ENCODE data around the gene PTPRN.
"Not testable (repeated sequence)": the region's sequence is repeated elsewhere in the genome, so short reads cannot be mapped to it uniquely, and the experiment has no call there.

Gene PTPRN

GRCh38 chr2:219289537-219290361 lies 19.5 kb downstream of the PTPRN start:
- in situ Hi-C loops (cut with MboI; ENCODE audit: low sequenced_read_pairs) = loop anchor here (10.0 kb wide), 1 partner anchor 115 kb away; the partner anchor contains the start of genes CNPPD1, RETREG2 and SLC23A3

- in situ Hi-C loops (cut with MboI; ENCODE audit: low sequenced_read_pairs) = no loop called here
These were observed 20.0 kb downstream of the PTPRN start for GRCh38 chr2:219289195-219289536.

GRCh38 chr2:219287580-219288265 lies 21.5 kb downstream of the PTPRN start:
- in situ Hi-C loops (cut with MboI; ENCODE audit: low sequenced_read_pairs) = no loop called here

GRCh38 chr2:219287116-219287440 lies 22.1 kb downstream of the PTPRN start:
- in situ Hi-C loops (cut with MboI; ENCODE audit: low sequenced_read_pairs) = not testable (repeated sequence)

GRCh38 chr2:219286436-219287115 lies 22.6 kb downstream of the PTPRN start:
- in situ Hi-C loops (cut with MboI; ENCODE audit: low sequenced_read_pairs) = no loop called here

- in situ Hi-C loops (cut with MboI; ENCODE audit: low sequenced_read_pairs) = no loop called here
These were observed 23.2 kb downstream of the PTPRN start for GRCh38 chr2:219285894-219286425.

- in situ Hi-C loops (cut with MboI; ENCODE audit: low sequenced_read_pairs) = no loop called here
These were observed 23.8 kb downstream of the PTPRN start for GRCh38 chr2:219285373-219285735.

GRCh38 chr2:219284501-219285372 lies 24.5 kb downstream of the PTPRN start:
- in situ Hi-C loops (cut with MboI; ENCODE audit: low sequenced_read_pairs) = no loop called here

GRCh38 chr2:219282943-219283581 lies 26.1 kb downstream of the PTPRN start:
- in situ Hi-C loops (cut with MboI; ENCODE audit: low sequenced_read_pairs) = no loop called here

- in situ Hi-C loops (cut with MboI; ENCODE audit: low sequenced_read_pairs) = no loop called here
These were observed 26.8 kb downstream of the PTPRN start for GRCh38 chr2:219282375-219282774.

GRCh38 chr2:219281588-219281987 lies 27.6 kb downstream of the PTPRN start:
- in situ Hi-C loops (cut with MboI; ENCODE audit: low sequenced_read_pairs) = no loop called here

GRCh38 chr2:219280651-219281050 lies 28.6 kb downstream of the PTPRN start:
- in situ Hi-C loops (cut with MboI; ENCODE audit: low sequenced_read_pairs) = no loop called here

GRCh38 chr2:219279916-219280516 lies 29.2 kb downstream of the PTPRN start:
- in situ Hi-C loops (cut with MboI; ENCODE audit: low sequenced_read_pairs) = loop anchor here (10.0 kb wide), 1 partner anchor 115 kb away; the partner anchor contains the start of gene NHEJ1

- in situ Hi-C loops (cut with MboI; ENCODE audit: low sequenced_read_pairs) = loop anchor here (10.0 kb wide), 1 partner anchor 115 kb away; the partner anchor contains the start of gene NHEJ1
These were observed 29.9 kb downstream of the PTPRN start, which contains the start of gene DNAJB2 for GRCh38 chr2:219279151-219279915. TSS of gene DNAJB2 (plus strand) at chr2:219279366. CDS start at chr2:219279834, 468 bp downstream.

GRCh38 chr2:219278655-219279150 lies 30.5 kb downstream of the PTPRN start:
- in situ Hi-C loops (cut with MboI; ENCODE audit: low sequenced_read_pairs) = loop anchor here (10.0 kb wide), 1 partner anchor 114 kb away; the partner anchor contains the start of gene NHEJ1

GRCh38 chr2:219277703-219278654 lies 31.2 kb downstream of the PTPRN start:
- in situ Hi-C loops (cut with MboI; ENCODE audit: low sequenced_read_pairs) = loop anchor here (10.0 kb wide), 1 partner anchor 113 kb away; the partner anchor contains the start of gene NHEJ1

- in situ Hi-C loops (cut with MboI; ENCODE audit: low sequenced_read_pairs) = loop anchor here (10.0 kb wide), 1 partner anchor 110 kb away; the partner anchor contains the start of gene NHEJ1
These were observed 34.8 kb downstream of the PTPRN start for GRCh38 chr2:219274361-219274921.

Measured in HL-60/S4 (cell line).